Mucosa of gallbladder (tissue), 1 donor: ENCODE results near the gene ARHGAP21. TPM values are rescaled to one million over a fixed set of nuclear protein-coding genes. Genes with fewer than 3 reads are reported as not detected.
A peak's percentile ranks its signal among the peaks of the same experiment; 100 is the strongest.
"Not testable (repeated sequence)": the region's sequence is repeated elsewhere in the genome, so short reads cannot be mapped to it uniquely, and the experiment has no call there.

Source experiments
- DNase-seq: peaks from one replicate; pipeline ENCODE4 v3.0.0-alpha.2; 2020; ENCODE audit warnings: low spot score
- total RNA-seq: library from RNA; stranded (reverse); gene quantifications from one replicate; pipeline ENCODE4 v1.2.1, GENCODE V29; 2021
- donor health status: DM: no; HTN: no; CAD: no.

Gene ARHGAP21
- total RNA-seq, 1 donor from 2014 or later: 94.3 TPM

DNA sequence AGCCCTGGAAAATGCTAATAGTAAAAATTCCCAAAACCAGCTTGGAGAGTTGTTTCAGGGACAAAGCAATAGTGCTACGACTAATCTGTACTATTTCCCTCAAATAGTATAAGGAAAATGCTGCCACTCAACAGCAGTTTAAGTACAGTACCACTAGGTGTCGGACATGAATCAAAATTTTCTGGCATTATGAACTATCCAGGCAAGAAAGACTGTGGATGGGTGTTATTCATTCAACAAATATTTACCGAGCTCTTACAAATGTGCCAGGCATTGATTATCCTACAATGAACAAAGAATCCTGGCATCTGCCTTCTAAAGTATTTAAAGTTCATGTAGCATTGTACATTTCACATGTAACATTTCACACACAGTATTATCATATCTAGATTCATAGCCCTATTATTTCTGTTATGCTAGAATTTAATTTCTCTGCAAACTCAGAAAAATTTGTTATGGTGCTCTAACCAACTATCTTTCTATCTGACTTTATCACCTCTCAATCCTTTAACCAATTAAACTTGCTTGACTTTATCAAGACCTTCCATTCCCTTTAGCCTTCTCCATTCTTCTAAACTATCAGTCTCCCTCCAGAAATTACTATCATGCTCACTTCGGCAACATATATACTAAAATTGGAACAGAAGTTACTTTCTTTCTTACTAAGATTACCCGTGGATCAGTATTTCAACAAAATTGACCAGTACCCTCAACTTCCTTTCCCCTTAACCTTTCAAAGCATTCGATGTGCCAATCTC is 80.6 kb downstream of the ARHGAP21 start:
- DNase-seq: peak; percentile 62

DNA sequence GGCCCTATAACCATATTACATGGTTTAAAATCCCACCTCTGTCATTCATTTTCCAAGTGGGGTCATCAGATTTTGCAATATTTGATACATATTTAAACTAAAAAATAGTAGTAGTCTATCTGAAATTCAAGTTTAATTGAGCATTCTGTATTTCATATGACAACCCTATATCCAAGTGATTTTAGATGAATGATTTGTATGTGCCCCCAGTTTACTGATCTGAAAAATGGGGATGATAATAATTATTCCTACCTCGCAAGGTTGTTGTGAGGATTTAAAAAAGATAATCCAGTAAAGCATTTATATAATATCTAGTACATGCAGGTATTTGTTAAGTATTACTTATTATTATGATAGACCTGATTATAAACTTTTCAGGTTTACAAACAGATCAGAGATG is 84.6 kb downstream of the ARHGAP21 start:
- DNase-seq: no peak

DNA sequence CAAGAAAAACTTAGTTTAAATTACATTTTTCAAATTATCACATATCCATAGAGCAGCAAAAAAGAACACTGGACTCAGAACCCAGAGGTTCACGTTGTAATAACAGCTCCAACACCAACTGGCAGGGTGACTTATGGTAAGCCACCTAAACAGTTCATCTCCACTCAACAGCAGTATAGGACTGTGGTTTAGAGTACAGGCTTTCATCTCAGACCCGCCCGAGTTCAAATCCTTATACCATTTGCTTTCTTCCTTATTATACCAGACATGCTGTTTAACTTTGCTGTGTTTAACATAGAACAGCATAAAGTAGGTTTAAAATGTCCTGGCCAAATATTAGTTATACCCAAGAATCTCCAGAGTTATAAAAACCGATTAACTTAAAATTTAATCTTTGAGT is 97.9 kb downstream of the ARHGAP21 start:
- DNase-seq: no peak

DNA sequence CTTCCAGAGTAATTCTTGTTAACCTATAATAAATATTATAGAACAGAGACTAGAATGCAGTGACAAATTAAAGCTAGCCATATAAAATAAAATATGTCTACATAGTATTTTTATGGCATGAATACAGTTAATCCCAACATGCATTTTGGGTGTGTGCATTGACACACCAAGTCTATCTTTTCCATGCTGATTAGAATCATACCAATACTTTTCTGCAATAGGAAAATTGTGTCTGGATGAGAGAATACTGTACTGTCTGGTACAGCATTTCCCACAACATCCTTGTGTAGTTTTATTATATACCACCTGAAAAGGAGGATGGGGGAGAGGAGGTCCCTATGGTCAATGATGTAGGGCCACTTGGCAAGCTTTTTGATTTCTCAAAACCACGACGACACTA is 100.3 kb downstream of the ARHGAP21 start:
- no peak for DNase-seq

DNA sequence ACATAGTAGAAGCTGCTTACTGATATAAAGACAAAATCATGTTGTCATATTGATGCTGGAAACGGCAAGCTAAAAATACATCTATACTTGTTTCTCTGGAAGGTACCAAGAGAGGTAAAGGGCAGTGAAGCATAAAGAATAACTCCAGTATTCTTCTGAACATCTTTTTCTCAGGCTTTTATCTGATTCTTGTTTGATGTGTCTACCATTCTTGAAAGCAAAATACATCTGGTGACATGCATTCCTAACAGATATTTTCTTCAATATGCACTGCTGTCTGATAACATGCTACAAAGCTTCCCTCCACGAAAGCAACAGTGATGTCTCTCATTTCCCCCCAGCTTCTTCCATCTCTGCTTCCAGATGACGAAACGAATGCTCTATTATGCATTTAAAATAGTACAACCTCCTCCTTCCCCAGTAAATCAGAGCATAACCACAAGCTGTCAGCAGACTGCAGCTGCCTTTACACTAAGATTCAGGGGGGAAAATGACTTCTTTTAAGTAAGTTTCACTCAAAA is 100.8 kb downstream of the ARHGAP21 start:
- DNase-seq: no peak

DNA sequence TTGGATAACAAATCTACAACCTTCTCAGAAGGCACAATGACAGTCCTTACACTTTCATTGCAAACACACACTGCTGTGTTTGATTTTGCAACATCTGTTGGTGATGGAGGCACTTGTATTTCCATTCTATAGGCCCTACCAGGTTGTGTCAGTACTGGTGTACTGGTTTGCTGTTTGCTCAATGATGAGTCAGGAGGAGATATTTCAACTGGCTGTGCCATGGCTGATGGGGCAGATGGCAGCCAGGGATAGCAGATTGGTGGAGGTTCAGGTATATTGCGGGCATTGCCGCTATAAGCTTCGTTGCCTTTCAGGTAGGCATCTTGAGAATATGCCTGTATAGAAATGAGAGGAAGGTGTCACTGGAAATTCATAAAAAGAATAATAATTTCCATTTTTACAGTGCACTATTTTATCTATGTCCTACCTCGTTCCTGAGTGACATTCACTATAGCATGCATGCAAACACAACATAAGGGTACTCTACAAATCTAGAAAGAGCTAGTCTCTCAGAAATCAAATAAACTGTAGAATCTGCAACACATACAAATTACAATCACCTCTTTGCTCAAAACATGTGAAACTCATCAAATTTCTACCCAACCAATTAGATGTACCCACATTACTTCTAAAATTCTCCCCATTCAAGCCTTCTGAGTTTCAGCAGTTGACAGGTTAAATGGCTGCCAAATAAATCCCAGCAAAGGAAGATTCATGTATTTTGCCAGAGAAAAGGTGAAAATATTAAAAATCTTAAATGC is 102.5 kb downstream of the ARHGAP21 start:
- DNase-seq: not testable (repeated sequence)

DNA sequence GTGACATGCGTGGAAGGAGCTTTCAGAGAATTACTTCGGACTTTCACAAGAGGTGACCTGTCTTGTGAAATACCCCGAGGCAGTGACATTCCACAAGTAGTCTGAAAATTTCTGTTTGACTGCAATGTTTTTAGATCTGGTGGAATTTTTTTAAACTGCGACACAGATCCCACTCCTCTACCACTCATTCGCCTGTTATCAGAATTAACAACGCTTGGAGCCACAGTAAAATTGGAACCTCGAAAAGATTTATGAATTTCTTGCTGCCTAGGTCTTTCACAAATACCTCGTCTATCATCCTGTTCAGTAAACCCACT is 103.7 kb downstream of the ARHGAP21 start:
- not testable (repeated sequence) for DNase-seq

DNA sequence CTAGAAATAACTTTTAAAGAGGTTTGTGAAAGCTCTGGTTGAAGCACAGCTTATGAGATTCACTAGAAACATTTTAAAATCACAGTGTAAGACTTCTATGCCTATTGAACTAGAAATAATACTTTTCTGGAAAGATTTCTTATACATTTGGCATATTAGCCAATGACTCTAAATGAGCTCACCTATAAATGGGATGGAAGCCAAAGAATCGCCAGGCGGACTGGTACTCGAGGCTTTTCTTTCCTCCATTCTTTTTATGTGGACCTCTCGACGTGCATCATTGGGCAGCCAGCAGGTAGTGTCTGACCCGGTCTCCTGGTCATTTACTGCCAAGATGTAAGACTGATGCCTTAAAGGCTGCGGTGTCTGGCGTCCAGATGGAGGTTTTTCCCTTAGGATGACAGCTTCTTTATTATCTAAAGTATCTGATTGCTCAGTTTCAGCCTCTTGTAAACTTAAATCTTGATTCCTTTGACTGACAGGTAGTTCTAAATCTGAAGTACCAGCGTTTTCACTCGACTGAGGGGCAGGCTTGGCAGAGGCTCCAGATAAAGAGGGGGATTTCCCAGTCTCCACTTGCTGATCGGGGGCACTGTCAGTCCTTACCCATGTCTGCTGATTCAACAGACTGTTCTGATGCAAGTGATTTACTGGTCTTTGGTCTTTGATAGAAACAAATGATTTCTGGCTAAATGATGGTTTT is 104.2 kb downstream of the ARHGAP21 start:
- not testable (repeated sequence) for DNase-seq

DNA sequence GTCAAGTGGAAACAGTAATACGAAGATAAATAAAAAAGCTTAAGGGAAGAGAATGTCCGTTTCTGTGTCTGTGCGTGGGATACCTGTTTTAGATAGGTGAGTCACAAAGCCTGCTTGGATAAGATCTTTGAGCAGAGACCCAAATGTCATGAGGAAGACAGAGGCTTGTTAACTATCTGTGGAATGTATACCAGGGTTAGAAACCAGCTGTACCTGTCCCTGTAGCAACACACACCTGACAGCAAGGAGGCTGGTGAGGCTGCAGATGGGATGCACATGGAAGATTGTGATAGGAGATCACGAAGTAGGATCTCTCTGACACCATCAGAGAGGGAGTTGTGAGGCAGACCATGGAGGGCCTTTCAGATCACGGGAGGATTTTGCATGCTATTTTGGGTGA is 105.3 kb downstream of the ARHGAP21 start:
- no peak for DNase-seq

DNA sequence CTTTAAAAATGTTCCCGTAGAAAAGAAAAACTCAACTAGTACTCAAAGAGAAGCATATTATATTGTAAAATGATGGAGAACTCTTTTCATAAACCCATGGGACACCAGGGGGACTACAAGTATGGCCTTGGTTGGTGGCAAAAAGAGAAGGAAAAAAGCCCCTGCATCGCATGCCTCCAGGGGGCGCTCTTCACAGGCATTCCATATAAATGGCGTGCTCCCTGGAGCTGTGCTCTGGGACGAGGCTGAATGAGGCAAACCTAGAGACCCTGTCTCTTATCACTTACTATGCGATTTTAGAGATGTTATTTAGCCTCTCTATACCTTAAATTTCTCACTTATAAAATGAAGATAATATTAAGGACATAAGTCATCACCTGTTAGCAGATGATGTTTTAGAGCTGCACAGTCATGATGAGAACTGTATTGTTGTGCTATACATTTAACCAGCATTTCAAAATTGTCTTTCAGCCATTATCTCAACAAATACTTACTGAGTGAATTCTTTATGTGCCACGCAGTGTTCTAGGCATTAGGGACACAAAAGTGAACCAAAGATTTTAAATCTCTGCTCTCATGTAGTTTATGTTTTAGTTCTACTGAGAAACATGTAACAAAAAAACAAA is 105.8 kb downstream of the ARHGAP21 start:
- peak; percentile 23 for DNase-seq

DNA sequence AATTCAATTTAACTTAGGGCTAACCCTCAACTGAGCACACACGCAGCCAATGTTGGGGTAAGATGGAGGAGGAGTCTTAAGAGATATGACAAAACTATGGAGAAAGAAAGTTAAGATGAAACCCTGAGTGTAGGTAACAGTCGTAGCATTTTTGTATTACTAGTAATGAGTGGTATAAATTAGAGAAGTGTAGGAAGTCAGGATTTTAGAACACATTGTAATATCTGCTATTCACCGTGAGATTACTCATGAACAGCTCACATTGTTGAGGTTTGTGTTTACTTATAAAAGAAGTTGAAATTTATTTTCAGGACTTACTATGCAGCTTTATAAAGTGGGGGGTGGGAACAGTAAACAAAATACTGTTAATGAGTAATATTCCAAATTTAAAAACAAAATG is 107.2 kb downstream of the ARHGAP21 start:
- no peak for DNase-seq

DNA sequence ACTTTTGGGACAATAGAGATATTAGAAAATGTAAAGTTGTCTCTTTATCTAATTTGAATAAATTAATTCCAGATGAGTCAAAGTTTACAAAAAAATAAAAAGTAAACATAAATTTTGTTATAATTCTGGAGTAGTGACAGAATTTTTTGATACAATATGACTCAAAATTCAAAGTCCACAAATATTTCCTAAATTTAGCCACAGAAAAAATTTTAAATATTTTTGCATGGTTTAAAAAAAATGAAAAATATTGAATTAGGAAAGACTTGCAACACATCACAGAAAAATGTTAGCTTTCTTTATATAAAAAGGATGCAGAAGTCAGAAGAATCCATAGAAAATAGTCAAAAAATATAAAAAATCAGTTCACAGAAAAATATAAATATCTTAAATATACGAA is 117.7 kb downstream of the ARHGAP21 start:
- DNase-seq: no peak

DNA sequence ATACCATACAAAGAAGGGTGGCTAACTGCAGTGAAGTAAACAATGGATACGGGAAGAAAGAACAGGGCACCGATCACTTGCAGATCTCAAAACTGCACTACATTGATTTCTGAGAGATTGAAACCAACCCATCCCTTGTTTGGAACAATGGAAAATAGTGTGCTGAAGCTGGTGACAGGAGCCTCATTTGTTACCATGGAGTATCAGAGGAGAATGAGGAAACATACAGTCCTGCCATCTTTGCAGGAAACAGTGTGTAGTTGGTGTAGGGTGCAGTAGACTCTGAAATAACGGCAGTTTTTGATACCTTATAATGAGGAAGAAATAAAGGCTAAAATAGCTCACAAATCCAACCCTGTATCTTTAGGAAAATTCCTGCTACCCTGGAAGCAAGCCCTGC is 118.5 kb downstream of the ARHGAP21 start:
- DNase-seq: no peak

DNA sequence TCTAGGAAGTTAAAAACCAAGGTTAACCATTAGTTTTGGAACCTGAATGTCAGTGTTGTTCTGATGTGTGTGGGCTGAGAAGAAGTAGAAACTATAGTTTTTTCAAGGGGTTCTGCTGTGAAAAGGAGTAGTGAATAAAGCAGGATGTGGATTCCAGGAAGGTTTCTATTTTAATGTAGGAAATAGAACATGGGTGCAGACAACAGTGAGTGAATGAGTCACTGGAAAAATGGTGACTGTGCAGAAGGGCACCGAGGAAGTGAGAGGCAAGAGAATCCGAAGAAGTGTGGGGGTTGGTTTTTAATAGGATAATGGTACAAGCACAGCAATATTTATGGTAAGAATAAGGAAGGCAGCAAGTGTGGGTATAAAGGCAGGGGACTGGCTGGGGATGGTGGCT is 120.4 kb downstream of the ARHGAP21 start:
- DNase-seq: no peak

DNA sequence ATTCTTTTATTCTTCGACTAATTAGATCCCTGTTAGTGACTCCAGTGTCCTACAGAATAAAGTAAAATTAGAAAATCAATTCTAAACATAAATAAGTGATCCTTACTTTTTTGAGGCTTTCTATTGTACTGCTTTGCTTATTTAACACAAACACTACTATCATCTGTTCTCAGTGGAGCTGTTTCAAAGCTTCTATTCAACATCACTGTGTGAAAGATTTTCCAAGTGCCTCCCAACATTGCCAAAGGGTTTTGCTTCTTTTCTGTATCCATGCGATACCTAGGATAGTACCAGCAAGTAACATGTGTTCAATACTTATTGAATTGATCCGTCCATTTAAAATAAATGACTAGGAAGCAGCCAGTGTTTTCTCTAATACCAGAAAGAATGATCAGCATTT is 125.7 kb downstream of the ARHGAP21 start:
- no peak for DNase-seq

DNA sequence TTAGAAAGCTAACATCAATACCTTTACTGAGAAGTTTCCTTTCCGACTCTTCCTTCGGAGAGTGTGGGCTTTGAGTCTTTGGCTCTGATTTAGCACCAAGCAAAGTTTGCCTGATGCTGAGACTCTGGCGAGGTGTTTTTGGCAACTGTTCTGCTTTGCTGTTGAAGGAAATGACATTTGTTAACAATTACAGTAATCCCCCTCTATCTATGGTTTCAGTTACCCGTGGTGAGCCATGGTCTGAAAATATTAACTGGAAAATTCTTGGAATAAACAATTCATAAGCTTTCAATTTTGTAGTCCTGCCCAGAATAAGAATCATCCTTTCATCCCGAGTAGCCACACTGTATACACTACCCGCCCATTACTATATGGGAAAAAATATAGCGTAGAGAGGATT is 126.3 kb downstream of the ARHGAP21 start:
- DNase-seq: no peak

DNA sequence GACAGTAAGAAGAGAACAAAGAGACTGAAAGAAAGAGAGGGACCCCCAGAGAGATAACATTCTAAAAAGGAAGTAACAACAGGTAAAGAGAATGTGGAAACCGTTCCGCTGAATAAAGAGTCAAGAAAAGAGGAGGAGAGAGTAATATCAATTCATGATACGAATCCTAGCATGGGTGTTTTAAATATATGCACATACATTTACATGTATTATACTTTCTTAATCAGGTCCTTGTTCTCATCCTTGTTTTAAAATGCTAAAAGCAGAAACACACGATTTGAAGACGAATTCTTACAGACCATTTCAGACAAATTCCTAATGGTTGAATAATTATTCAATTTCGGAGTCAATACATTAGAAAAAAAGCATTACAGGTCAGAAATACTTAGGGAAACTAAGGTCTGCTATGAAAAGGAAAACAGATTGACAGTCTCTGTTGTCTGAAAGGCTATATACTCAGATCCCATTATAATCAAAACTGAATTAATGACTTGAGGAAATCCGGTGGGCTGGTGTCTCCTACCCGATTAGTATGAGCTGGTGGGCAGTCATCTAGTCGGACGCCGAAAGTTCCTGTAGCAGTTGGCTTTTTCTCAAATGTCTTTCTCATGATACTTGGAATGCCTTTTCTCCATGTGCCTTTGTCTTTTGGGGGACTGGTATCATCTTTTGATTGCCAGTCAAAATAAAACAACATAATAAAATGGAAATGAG is 127.3 kb downstream of the ARHGAP21 start:
- no peak for DNase-seq

DNA sequence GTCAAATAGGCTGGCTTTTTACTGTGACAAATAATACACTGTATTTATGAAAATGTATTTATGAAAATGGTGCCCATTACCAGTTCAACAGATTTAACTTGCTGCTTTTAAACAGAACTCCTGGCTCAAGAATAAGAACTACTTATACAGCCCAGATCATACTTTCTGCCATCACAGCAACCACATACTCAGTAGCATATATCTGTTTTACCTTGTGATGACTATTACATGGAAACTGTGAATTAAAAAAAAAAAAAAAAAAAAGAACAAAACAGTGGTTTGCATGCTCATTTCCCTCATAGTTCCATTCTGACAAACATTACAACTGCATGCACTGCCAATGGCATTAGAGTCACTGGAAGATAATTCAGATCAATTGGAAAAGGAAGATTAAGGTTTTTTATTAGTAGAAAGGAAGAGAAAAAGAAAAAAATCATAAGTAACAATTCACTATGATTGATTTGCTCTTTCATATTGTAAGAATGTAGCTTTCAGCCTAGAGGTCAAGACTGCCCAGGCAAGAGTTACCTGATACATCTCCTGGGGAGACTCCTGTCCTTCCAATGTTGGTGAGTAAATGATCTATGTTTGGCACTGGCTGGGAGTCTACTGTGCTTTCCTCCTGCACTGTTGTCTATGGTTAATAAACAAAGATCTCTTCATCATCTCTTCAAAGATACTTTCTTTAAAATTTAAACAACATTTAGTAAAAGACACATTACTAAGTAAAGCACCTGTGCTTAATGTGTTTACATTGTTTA is 132.8 kb downstream of the ARHGAP21 start:
- DNase-seq: no peak

DNA sequence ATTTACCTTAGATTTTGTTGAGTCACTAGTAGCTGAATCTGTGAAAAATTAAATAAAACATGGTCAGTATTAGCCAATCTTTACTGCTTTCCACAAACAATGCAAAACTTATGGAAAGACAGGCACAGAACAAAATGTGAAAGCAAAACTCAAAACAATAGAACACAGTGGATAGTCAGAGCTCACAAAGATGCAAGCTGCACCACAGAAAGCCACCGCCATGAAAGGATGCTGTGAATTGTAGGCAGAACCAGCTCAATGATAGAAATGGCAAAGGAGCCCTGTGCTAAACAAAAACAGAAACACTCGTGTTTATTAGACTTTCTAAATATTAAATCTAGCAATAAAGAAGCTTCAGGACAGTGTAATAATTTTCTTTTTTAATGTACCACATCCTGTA is 134.4 kb downstream of the ARHGAP21 start:
- DNase-seq: no peak

DNA sequence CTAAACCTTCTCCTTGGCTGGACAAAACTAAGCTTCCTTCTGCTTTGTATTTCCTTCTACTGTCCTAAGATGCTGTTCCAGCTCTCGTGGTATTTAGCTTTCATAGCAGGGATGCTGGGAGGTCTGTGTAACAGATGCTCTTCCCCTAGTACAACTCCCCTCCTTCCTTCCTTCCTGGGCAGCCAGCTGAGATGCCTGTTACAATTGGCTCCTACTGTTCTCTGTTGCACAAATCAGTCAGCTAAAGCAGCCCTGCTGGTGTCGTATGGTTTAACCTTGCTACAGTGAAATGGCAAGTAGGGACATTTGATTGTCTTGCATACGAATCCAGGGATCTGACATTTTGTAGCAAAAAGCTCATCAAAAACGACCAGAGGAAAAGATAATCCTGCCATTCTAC is 143.8 kb downstream of the ARHGAP21 start:
- no peak for DNase-seq

DNA sequence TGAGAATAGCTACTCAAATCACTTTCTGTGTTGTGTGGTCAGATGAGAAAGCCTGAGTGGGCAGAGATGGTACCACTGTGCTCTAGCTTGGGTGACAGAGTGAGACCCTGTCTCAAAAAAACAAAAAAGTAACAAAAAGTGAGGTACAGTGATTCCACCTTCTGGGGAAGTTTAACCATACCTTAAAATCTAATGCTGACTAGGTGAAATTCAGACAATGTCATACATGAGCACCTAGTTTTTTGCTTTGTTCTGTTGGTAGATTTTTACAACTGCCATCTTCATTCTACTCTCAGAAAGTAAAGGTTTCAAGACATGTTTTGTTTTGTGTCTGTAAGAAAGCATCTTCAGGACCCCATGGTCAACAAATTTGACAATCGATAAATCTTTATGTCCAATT is 144.2 kb downstream of the ARHGAP21 start:
- no peak for DNase-seq
